Measurements from ENCODE around the gene PARN.

GRCh38 chr16:14454391-14454790, 175.7 kb downstream of the PARN start:
- TF ChIP-seq SP7 (tag by site-specific recombination; IDR thresholded peaks at IDR 0.05), result no peak
- TF ChIP-seq ZNF274 (IDR thresholded peaks at IDR 0.05; ENCODE audit: low read length), result no peak
- TF ChIP-seq ZNF274 (tag by site-specific recombination; IDR thresholded peaks at IDR 0.05; ENCODE audit: borderline replicate concordance), result no peak
- no peak for TF ChIP-seq ZNF426 (tag by site-specific recombination; IDR thresholded peaks at IDR 0.05)
- TF ChIP-seq ZNF121 (tag by site-specific recombination; IDR thresholded peaks at IDR 0.05), result no peak
- no peak for TF ChIP-seq ZNF416 (tag by site-specific recombination; IDR thresholded peaks at IDR 0.05)
- TF ChIP-seq CTCF (tag by site-specific recombination; IDR thresholded peaks at IDR 0.05), result no peak
- TF ChIP-seq KLF8 (tag by site-specific recombination; IDR thresholded peaks at IDR 0.05), result no peak
- no peak for TF ChIP-seq REST (tag by site-specific recombination; IDR thresholded peaks at IDR 0.05)
- TF ChIP-seq ZNF37A (tag by site-specific recombination; IDR thresholded peaks at IDR 0.05), result no peak
- TF ChIP-seq TRIM28 (IDR thresholded peaks at IDR 0.05; ENCODE audit: borderline replicate concordance, low read length), result no peak

Data from HEK293 (cell line).